Gastrocnemius medialis (tissue), 4 donors: ENCODE results near the gene DSC3.

Experiments used
- POLR2A ChIP-seq, 2 donors: fragments of 450-650 bp; IDR thresholded peaks; one replicate each; pipeline ENCODE4 v1.6.1; 2017; ENCODE audit warnings: antibody characterized with exemption in 2 of 2, mild to moderate bottlenecking in 2 of 2, moderate library complexity in 2 of 2
- TF ChIP-seq, protein P1 (sequence below), 5 experiments: fragments of 450-650 bp in 3 of 5; fragments of 200-600 bp in 2 of 5; sonication (generic) in 2 of 5; IDR thresholded peaks in 4 of 5; conservative IDR thresholded peaks in 1 of 5; 1 replicate in 4 of 5; 2 replicates in 1 of 5; pipeline ENCODE4 v1.5.1; 2016 to 2019; ENCODE audit warnings: antibody characterized with exemption in 5 of 5, mild to moderate bottlenecking in 3 of 5, moderate library complexity in 3 of 5

DNA sequence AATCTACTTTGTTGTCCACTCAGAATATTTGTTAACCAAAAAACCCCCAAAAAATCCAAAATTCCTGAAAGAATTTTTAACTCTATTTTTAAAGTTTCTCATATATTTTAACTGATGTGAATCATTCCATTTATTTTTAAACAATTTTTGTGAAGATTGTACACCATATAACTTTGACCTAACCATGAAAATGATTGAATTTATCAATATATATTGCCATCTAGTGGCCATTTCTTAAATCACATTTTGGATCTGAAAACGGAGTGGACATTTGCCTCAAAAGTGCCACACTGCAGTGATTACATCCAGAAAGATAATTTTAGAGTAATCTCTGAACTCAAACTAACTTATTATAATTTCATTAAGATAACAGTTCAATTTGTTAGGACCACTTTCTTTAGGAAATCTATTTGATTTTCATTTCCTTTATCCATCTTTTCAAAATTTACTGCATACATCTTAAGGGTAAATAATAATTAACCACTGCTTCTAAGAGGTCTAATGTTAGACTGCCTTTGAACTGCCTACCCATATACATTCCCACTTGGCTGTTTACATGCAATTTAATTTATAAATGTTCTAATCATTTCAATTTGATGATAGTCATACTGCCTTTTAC is 71.1 kb downstream of the DSC3 start:
- TF ChIP-seq, protein P1, sequence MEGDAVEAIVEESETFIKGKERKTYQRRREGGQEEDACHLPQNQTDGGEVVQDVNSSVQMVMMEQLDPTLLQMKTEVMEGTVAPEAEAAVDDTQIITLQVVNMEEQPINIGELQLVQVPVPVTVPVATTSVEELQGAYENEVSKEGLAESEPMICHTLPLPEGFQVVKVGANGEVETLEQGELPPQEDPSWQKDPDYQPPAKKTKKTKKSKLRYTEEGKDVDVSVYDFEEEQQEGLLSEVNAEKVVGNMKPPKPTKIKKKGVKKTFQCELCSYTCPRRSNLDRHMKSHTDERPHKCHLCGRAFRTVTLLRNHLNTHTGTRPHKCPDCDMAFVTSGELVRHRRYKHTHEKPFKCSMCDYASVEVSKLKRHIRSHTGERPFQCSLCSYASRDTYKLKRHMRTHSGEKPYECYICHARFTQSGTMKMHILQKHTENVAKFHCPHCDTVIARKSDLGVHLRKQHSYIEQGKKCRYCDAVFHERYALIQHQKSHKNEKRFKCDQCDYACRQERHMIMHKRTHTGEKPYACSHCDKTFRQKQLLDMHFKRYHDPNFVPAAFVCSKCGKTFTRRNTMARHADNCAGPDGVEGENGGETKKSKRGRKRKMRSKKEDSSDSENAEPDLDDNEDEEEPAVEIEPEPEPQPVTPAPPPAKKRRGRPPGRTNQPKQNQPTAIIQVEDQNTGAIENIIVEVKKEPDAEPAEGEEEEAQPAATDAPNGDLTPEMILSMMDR (IDR thresholded peaks at IDR 0.05 in 4 of 5, conservative IDR thresholded peaks at IDR 0.05 in 1 of 5), result peak in 2 of 5 experiments; percentile 38 to 53
- no peak for TF ChIP-seq POLR2A (IDR thresholded peaks at IDR 0.05)
